GM18909 (cell line): ENCODE results near the gene LSAMP.

Source experiments
- ATAC-seq: cut with Tn5 transposase; IDR thresholded peaks from one replicate; pipeline ENCODE4 v1.9.1; 2021; ENCODE audit warnings: mild to moderate bottlenecking; ENCODE audit not compliant: unreplicated experiment, poor library complexity

Gene LSAMP

DNA sequence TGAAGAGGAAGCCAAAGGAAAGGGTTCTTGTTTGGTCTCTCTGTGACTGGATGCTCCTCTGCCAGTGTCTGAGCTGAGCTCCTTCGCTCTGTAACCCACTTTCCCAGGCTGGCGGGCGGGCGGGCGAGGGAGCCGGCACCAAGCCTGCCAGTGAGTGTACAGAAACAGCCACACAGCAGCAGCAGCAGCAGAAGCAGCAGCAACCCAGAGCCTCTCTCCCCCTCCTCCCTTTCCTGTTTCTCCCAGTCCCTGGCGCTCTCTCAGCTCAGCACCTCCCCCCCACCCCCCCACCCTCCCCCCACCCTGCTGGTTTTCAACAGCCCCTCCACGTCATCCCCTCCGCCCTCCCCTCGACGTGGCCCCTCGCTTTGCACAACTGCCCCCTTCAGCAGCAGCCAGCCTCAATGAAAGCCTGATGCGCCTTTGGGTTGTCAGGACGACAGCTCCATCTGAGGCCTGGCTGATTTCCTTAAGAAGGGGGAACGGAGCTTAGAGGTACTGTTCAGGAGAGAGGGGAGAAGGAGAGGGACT lies at the start of gene LSAMP:
LSAMP (minus strand) TSS at position 177 of the 531 bp plus-strand sequence.
- ATAC-seq: no peak

DNA sequence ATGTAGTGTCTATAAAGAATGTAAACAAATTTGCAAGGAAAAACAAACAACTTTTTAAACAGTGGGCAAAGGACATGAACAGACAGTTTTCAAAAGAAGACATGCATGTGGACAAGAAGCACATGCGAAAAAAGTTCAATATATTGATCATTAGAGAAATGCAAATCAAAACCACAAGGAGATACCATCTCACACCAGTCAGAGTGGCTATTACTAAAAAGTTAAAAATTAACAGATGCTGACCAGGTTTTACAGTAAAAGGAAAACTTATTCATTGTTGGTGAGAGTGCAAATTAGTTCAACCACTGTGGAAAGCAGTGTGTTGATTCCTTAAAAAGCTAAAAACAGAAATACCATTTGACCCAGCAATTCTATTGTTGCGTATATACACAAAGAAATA lies 47.1 kb upstream of the LSAMP start:
- peak; percentile 45 for ATAC-seq

DNA sequence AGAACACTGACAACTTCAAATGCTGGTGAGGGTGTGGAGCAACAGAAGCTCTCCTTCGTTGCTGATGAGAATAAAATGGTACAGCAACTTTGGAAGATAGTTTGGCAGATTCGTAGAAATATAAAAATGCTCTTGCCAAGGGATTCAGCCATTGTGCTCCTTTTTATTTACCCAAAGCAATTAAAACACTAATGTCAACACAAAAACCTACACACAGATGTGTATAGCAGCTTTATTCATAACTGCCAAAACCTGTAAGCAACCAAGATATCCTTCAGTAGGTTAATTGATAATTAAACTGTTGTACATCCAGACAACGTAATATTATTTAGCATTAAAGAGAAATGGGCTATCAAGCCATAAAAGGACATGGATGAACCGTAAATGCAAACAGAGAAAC lies 37.8 kb upstream of the LSAMP start:
- ATAC-seq: no peak

DNA sequence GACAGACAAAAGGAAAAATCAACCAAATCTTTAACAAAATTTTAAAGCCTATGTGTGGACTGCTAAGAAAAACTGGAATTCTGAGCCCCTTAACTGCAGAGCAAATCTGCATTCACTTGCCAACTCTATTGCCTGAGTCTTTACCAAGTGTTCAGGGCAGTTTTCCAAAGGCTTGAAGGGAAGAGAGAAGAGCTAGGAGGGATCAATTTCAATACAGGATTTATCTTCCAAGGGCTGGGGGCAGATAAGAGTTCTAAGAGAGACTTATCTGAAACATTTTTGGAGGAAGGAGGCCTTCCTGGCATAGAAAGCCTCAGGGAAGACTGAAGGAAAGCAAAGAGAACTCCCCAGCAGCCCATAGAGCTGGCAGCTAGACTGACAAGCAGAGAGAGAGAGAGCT lies 31.4 kb upstream of the LSAMP start:
- no peak for ATAC-seq

DNA sequence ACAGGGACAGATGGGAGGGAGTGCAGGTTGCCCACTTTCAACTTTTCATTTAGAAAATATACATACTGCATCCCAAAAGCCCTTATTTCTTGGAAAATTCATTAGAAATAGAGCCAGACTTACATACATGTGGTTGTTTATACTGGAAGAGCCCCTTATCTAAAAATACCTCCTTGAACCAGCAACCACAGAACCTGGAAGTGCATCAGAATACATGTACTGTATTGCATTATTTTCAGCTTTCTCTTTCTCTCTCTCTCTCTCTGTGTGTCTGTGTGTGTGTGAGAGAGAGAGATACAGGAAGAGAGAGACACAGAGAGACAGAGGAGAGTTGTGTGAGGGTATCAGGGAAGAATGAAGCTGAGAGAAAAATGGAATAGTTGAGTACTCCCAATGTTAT lies 29.5 kb upstream of the LSAMP start:
- ATAC-seq: no peak

DNA sequence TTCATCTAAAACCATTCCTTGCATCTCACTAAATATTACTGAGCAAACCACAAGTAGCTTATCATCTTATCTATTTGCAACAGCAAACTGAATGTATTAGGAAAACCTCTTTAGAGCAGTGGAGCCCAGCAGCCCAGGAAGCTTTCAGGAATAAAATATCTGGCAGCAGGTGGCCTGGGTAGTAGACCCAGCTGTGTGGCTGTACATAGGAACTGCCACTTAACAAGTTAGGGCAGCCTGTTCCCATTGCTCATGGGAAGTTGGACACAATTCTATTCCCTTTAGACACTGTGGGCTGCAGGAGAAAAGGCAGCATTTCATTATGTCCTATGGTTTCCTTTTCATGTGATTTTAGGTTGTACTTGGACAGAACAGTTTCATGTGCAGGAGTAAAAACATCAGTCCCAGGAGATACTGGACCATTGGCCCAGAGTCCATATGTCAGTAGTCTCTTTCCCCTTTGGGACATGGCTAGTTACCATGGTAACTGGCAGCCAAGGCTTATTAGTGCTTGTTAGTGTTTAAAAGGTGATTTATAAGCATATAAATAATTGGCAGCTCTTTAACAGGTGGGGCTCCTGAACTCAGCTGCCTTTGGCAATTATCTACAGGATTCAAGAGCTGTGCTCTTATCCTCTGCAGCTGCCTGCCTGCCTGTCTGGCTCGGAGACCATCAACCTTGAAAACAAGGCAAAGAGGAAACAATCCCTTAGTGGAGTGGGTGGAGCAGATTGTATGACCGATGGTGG lies 28.9 kb upstream of the LSAMP start:
- ATAC-seq: no peak

DNA sequence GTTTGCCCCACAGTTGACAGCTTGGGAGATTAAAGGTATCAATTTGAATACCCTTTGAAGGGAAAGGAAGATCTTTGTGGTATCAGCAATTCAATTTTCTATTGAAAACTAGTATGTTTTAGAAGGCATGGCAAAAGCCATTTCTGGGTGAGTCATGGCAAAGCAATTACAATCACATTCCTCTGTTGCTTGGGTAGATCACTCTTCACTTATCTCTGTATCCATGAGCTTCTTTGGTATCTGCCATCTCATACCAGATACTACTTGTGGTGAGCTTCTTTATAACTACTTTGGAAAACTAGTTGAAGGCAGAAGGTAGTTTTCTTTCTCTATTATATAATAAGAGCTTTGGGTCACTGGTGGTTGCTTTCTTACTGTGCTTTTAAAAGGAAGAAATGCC lies 28.3 kb upstream of the LSAMP start:
- ATAC-seq: no peak

DNA sequence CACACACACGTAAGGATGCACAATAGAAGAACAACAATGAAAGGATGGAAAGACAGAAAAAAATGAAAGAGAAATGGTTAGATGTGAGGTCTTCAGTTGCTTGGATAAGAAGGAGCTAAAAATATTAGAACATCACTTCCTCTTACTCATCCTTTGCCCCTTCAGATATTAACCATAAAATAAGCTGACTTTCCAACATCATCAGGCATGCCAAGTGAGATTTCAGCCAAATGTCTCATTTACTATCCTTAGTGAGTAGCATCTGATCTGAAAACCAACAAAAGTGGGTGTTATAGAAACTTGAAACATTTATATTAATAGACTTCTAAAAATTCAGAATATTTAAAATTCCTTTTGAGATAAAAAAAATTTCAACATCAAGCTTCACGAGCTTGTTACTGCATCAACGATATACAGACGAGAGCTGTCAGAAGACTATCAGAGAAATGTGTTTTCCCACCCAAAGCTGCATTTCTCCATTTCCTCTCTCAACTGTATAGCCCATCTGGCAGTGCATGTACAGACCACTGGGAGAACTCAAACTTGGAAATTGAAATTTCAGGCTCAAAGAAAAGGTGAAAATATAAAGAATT lies 25.4 kb upstream of the LSAMP start:
- ATAC-seq: no peak

DNA sequence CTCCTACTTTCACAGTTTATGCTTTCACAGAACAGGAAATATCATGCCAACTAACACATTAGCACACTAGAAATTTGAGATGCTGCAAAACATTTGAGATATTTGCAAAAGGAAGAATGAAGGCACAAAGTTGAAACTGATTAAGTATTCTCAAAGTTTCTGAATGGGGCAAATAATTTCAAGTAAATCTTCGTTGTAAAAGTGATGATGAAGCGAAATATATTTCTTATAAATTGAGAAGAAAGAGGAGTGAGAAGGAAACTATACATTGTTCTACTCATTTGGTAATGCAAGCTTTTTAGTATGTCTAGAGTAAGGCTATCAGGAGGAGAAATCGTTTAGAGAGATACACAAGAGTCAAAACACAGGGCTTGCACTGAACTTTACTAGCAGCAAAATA lies 24.3 kb upstream of the LSAMP start:
- no peak for ATAC-seq

DNA sequence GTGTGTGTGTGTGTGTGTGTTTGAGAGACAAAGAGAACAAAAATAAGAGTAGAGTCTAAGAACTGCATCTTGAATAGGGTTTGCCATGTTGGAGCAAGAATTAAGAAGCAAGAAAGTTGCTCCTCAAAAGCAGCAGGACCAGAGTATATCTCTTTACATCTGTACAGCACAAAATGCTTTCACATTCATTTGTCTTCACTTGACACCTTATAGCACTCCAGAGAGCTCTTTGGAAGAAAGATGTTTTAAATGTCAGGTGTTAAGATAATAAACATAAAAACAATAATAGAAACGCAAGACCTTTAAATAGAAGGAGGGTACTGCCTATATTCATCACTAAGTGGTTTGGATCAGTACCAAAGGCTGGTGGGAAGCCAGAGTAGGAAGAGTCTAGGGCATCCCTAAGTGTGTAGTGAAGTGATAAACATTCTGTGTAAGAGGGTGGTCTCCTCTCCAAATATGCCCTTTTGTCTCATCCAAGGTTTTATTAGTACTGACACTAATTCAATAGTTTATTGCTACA lies 19.1 kb upstream of the LSAMP start:
- no peak for ATAC-seq

DNA sequence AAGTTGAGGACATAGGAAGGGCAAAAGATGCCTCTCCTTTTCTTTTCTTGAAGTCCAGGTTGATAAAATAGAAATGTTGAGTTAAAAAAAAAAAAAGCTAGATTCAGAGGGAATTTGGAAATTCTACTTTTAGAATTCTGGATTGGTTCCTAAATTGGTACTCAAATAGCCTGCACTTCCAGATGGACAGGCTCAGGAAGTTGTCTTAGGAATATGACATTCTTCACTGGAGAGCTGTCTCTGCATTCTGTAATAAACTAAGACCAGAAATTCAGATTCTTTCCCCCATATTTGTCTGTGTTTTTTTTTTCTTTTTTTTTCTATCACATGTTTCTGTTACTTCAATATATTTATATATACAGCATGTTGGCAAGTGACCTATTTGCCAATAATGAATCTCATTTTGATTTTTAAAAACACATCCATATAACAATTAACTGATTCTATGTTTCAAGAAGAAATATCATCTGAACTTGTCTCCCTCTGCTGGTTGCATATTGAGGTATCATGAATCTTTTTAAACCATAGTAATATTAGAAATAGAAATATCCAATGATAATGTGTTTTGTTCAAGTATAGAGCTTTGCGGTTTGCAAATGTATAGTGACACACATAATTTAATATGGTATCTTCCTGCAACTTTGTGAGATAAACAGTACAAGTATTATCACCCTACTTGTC lies 8.5 kb upstream of the LSAMP start:
- ATAC-seq: no peak

DNA sequence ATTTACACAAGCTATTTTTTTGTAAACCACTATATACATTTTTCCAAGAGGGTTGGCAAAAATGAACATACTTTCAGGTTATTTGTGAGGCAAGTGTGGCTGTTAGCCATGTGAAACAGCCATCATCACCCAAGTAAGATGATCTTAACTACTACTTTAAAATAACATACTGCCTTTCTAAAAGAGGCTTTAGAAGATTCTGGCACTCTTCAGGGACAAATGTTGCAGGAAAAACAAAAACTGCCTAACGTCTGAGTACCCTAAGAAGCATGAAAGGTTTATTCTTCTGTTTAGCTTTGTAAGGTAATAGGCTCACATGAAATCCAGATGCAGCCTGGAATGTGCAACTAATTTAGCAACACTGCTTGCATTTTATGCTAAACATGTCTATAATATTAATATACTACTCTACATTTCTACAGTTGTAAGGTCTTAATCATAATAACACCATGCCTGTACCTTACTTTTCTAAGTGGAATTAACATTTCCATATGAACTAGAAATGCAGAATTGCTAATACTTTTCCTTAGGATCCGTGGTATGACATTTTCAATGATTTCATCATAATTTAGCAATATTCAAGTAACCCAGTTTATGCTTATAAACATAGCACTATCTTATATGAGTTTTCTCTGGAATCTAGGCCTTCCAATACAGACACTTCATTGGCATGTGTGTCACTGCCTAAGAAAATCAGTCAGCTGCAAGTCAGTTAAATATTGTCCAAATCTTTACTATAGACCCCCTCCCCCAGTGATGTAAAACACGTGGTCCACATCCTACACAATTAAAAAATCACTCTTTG lies 4.5 kb upstream of the LSAMP start:
- no peak for ATAC-seq

DNA sequence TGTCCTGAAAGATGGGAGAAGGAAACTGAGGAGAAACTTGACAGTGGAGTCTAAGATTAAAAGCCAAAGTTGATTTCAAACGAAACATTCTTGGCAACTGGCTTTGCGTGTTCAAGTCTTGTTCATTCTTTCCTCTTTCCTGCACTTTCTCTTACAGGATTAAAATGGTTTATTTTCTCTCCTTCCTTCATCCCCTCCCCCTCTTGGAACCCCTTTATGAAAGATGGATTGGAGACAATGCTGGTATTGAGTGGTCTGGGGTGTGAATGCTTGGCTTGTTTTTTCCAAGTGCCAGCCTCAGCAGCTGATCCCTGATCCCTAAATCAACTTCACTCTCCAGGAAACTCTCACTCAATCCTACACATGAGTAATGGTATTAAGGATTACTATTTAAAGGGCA lies 703 bp upstream of the LSAMP start:
- ATAC-seq: no peak

DNA sequence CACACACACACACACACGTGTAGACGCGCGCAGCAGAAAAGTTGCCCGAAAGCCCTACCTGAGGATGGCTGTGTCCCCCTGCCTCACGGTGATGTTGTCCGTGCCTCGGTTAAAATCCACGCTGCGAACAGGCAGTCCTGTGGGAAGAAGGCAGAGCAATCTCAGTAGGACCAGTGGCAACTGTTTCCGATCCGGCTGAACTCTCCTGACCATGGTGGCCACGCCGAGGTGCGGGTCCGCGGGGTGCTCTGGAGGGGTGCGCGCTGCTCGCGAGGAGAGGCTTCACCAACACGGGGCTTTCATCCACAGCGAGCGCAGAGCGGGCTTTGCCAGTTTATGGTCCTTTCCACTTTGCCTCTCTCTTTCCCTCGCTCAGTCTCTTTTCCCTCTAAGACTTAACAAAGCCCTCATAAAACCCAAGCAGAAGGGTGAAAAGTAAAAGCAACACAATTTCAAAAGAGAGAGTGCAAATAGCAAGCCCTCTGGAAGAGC lies 422 bp downstream of the LSAMP start:
- no peak for ATAC-seq

DNA sequence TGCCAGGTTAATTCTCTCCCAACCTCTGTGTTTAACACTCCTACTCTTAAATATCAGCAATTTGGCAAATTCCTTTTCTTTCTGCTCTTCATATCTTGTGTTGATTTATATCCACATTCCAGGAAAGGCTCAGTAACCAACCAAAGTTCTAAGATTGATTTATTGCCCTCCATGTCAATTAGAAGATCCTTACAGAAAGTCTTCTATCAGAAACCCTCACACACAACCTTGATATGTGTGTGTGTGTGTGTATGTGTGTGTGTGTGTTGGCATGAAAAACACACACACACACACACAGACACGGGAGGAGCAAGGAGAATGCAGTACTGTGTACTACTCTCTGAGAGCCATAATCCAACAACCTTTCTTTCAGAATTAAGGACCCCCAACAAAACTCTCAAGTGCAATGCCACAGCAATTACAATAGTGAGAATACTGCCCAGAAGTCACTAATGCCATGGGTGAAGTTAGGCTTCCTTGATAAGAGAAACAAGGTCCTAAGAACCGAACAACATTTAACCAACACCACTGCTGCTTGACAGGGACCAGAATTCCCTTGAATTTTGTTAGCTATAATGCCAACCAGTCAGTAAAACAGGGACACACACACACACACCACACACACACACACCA lies 1.1 kb downstream of the LSAMP start:
- ATAC-seq: no peak

DNA sequence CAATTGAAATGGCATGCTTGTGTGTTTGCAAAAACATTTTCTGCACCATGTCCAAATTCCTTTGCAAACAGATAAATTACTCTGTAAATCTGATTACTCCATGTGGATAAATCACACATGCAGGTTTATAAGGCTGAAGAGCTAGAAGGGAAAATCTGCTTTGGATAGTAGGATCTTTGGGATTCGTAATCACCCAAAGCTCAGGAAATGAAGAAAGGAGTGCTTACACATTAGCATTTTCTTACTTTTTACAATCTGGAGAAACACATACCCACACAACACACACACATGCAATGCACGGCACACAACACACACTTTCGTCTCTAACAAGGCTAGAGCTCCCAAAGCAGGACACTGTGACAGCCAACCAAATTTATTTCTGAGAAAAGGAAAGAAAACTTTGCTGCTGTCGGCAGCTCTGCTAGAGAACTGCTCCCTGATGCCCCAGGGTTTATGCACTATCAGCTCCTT lies 2.1 kb downstream of the LSAMP start:
- ATAC-seq: no peak

DNA sequence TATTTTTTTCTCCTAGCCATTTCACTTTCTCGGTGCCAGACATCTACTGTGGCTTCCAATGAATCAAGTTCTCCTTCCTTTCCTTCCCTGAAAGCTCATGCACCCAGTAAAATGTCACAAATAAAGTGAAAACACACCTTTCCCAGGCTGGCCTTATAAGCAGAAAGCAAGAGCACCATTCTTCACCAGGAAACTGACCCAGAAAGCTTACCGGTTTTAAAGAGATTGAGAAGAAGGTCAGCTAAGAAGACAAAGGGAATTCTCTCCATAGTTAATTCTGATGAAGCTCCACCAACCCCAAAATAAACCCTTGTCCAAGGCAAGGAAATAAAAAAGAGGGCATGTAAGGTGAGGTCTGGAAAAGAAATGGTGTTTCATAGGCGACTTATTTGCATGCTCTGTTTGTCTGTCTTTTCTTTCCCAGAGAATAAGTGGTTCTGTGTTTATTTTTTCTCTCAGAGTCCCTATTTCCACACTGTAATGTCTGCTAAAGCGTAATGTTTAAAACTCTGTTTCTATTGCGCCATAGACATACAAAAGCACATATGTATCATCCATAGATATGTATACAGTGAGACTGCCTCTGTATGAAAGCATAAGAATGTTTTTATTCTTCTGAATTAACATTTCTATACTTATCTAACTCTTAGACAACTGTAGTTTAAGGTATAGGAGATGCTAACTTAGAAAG lies 2.8 kb downstream of the LSAMP start:
- no peak for ATAC-seq

DNA sequence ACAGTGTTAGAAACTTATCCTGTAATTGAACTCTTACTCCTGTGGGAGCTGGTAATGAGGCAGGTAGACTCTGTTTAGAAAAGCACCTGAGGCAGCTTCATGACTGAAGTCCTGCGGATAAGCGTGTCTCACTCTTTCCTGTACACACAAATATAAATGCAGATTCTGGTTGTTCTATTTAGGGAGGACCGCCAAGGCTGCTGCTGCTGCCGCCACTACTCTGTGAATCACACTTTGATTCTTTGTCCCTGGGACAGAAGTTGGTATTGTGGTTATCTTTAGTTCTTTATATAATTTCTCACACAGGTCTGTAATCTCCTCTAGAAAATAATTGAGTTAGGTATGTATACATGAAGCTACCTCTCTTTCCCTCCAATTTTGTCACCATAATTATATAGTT lies 3.6 kb downstream of the LSAMP start:
- ATAC-seq: no peak

DNA sequence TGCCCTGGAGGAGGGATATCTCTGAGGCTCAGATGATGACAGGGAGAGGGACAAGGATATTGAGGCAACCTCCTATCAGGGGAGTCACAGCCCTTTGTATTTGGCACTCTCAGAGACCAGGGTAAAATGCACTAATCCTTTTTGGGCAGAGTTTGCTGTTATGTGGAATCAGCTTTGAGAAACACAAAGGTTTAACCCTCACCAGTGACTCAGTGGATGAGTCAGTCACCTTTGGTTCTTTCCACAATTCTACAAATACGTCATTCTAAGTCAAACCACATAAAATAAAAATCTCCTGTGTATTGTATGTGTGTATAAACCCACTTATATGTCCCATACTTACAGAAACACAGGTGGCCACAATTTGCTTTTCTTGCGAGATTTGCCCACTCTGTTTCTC lies 5.1 kb downstream of the LSAMP start:
- ATAC-seq: no peak
